IPS-20b (cell line): ENCODE measurements around the gene BSPRY.
A peak's percentile ranks its signal among the peaks of the same experiment; 100 is the strongest.

ENCODE experiments used
- H3K27ac ChIP-seq: one replicate; pipeline ENCODE4 v1.5.1; 2013; ENCODE audit warnings: low read length
- H3K27me3 ChIP-seq: 2 replicates; pipeline ENCODE4 v1.6.1; 2013; ENCODE audit warnings: mild to moderate bottlenecking, low read length, inconsistent platforms; ENCODE audit not compliant: insufficient read depth
- H3K36me3 ChIP-seq: 2 replicates; pipeline ENCODE4 v1.6.1; 2013; ENCODE audit warnings: low read depth, mild to moderate bottlenecking, inconsistent platforms, low read length, moderate library complexity; ENCODE audit not compliant: insufficient read depth
- H3K4me1 ChIP-seq: 2 replicates; pipeline ENCODE4 v1.6.1; 2013; ENCODE audit warnings: mild to moderate bottlenecking, control low read depth, inconsistent platforms, low read length, moderate library complexity; ENCODE audit not compliant: insufficient read depth
- H3K4me3 ChIP-seq: 2 replicates; pipeline ENCODE4 v1.5.1; 2013; ENCODE audit warnings: mild to moderate bottlenecking, low read length, inconsistent platforms
- H3K9ac ChIP-seq: 2 replicates; pipeline ENCODE4 v1.6.1; 2013; ENCODE audit warnings: low read depth, mild to moderate bottlenecking, inconsistent platforms, low read length, moderate library complexity
- H3K9me3 ChIP-seq: 2 replicates; pipeline ENCODE4 v1.6.1; 2013; ENCODE audit warnings: mild to moderate bottlenecking, low read depth, low read length, inconsistent platforms; ENCODE audit not compliant: insufficient read depth

BSPRY gene

GRCh38 chr9:113316030-113316429, 33.3 kb upstream of the BSPRY start:
- no peaks in the 10 kb centered on the region for H3K36me3 ChIP-seq

DNA sequence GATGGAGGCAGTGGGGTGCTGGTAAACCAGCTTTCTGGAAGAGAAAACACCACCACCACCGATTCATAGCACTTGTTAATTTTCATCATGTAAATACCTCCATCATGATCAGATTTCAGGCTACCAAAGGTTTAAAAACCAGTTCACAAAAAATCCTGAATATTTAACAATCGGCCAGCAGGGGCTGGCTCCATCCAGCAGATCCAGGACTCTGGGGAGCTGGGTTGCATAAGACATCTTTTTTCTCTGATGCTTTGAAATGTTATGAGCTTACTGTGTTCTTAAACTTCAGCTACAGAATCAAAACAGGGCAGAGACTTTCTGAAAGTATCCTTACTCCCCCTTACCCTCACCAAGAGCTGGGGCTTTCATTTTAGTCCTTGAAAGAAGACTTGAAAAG, 31.6 kb upstream of the BSPRY start:
- Histone ChIP-seq H3K27ac (no peak overlapping the region), H3K9me3 (no peaks in the 10 kb centered on the region), H3K36me3 (no peaks in the 10 kb centered on the region), H3K4me1 (no peaks in the 10 kb centered on the region), H3K9ac (no peak overlapping the region), H3K27me3 (no peaks in the 10 kb centered on the region; the same call in 1 of the 2 replicates), H3K4me3 (no peak overlapping the region)

More at GRCh38 chr9:113316030-113316429, 33.3 kb upstream of the BSPRY start:
- Histone ChIP-seq H3K9ac (no peak overlapping the region), H3K4me1 (no peaks in the 10 kb centered on the region), H3K27me3 (no peaks in the 10 kb centered on the region; the same call in 1 of the 2 replicates), H3K4me3 (no peak overlapping the region), H3K9me3 (no peaks in the 10 kb centered on the region), H3K27ac (no peak overlapping the region)

DNA sequence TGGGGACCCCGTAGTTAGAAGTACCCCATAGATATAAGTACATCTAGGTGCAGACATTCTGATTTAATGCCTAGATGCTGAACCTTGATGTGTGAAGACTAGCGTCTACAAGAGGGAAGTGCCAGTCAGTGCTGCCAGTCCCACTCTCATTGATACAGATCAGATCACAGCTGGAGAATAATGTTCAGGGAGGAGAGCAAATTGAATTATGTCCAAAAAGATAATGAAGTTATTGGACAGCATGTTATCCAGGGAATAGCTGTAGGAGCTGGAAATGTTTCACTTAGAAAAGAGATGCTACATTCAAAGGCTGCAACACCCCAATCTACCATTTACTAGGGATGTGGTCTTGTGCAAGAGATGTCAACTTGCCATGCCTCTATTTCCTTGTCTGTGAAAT, 30.3 kb upstream of the BSPRY start:
- no peaks in the 10 kb centered on the region for H3K9me3 ChIP-seq
- H3K36me3 ChIP-seq: no peaks in the 10 kb centered on the region
- H3K9ac ChIP-seq: no peak overlapping the region
- no peaks in the 10 kb centered on the region for H3K4me1 ChIP-seq
- H3K4me3 ChIP-seq: no peak overlapping the region
- H3K27me3 ChIP-seq: no peaks in the 10 kb centered on the region; the same call in 1 of the 2 replicates
- no peak overlapping the region for H3K27ac ChIP-seq

DNA sequence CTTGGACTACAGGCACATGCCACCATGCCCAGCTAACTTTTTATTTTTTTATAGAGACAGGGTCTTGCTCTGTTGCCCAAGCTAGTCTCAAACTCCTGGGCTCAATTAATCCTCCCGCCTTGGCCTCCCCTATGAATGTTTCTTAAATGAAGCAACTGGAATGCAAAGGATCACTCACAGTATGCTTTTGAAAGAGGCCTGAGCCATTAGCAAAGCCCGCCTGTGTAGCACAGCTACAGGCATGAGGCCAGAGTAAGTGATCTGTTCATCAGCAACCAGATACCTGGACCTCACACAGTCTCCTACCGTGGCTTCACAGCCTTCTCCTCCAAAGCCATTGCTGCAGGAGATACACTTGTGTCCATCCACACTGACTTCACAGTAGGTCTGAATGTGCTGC, 29.3 kb upstream of the BSPRY start:
- H3K27ac ChIP-seq: no peak overlapping the region
- H3K27me3 ChIP-seq: no peaks in the 10 kb centered on the region; the same call in 1 of the 2 replicates
- no peak overlapping the region for H3K9ac ChIP-seq
- H3K4me3 ChIP-seq: no peak overlapping the region
- no peaks in the 10 kb centered on the region for H3K36me3 ChIP-seq
- H3K4me1 ChIP-seq: no peaks in the 10 kb centered on the region
- H3K9me3 ChIP-seq: no peaks in the 10 kb centered on the region

DNA sequence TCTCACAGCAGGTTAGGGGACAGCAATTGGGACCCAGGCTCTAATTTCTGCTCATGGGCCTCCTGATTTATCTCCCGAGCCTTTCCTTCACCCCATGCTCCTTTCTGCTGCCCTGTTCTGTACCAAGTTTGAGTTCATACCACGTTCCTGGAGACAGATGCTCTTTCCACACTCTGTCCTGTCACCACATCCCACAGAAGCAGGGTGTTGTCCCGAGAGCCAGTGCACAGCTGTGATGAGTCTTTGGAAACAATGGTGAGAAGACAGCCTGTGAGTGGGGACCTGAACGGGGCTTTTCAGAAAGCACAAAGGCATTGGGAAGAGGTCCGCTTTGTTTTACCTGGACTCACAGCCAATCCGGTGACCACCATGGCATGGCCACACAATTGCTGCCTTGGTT, 26.7 kb upstream of the BSPRY start:
- H3K9me3 ChIP-seq: no peaks in the 10 kb centered on the region
- no peak overlapping the region for H3K4me3 ChIP-seq
- H3K4me1 ChIP-seq: no peaks in the 10 kb centered on the region
- H3K9ac ChIP-seq: no peak overlapping the region
- no peak overlapping the region for H3K27ac ChIP-seq
- no peaks in the 10 kb centered on the region for H3K36me3 ChIP-seq
- no peaks in the 10 kb centered on the region; the same call in 1 of the 2 replicates for H3K27me3 ChIP-seq

DNA sequence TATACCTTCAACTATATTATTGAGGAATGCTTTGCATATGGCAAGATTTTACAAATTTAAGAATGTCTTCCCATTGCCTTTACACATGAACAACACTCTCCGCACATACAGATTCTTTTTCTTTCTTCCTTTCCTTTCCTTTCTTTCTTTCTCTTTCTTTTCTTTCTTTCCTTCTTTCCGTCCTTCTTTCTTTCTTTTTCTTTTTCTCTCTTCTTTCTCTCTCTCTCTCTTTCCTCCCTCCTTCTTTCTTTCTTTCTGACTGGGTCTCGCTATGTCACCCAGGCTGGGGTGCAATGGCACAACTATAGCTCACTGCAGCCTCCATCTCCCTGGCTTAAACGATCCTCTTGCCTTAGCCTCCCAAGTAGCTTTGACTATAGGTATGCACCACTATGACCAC, 23.1 kb upstream of the BSPRY start:
- H3K9ac ChIP-seq: no peak overlapping the region
- H3K27ac ChIP-seq: no peak overlapping the region
- no peaks in the 10 kb centered on the region for H3K9me3 ChIP-seq
- no peak overlapping the region for H3K4me3 ChIP-seq
- H3K4me1 ChIP-seq: no peaks in the 10 kb centered on the region
- no peaks in the 10 kb centered on the region for H3K36me3 ChIP-seq
- H3K27me3 ChIP-seq: no peaks in the 10 kb centered on the region; the same call in 1 of the 2 replicates

DNA sequence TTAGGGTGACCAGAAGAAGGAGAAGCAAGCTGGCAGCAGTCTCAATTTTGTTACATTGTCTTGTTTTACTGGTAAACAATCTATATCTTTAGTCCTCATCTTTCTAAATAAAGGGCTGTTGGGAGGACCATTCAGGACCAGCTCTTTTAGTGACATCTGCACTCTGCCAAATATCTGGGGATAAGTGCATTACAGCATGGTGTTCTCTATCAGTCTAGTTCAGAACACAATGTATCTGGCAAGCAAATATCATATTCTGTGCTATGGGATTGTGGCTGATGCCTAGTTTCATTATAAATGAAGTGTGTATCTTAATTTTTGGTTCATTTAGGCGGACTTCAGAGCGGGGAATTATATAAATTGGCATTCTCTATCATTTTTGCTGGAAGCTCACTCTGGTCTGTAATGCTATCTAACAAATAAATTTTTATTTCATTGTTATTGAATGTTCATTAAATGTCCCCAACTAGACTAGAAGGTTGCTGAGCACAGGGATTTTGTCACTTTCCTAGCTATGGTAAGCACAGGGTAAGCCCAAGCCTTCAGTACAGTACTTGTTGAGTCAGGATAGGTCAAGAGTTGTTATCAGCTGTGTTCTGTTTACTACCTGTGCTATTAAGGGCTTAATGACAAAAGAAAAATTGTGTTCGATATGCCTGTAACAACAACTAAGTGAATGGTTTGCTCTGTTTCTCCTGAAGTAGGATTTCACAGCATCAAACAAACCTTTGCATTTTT, 21.1 kb upstream of the BSPRY start:
- Histone ChIP-seq H3K4me3 (no peak overlapping the region), H3K27me3 (no peaks in the 10 kb centered on the region), H3K4me1 (no peaks in the 10 kb centered on the region), H3K9ac (no peak overlapping the region), H3K27ac (no peak overlapping the region), H3K9me3 (no peaks in the 10 kb centered on the region), H3K36me3 (no peaks in the 10 kb centered on the region)

- Histone ChIP-seq H3K27me3 (no peaks in the 10 kb centered on the region), H3K9ac (no peak overlapping the region), H3K36me3 (no peaks in the 10 kb centered on the region), H3K27ac (no peak overlapping the region), H3K4me3 (no peak overlapping the region), H3K9me3 (no peaks in the 10 kb centered on the region), H3K4me1 (no peaks in the 10 kb centered on the region)
These were observed 17.6 kb upstream of the BSPRY start for GRCh38 chr9:113331780-113332179.

DNA sequence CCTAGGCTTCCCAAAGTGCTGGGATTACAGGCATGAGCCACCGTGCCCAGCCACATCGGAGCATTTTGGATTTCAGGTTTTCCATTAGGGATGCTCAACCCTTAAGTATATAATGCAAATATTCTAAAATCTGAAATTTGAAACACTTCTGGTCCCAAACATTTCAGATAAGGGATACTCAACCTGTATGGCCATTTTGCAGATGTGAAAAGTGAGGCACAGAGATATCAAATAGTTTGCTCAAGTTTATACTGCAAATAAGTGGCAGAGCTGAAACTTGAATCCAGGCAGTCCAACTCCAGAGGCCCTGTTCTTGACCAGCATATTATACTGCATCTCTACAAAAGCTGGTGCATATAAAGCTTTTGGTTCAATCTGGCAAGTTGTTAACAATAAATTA, 11.6 kb upstream of the BSPRY start:
- Histone ChIP-seq H3K4me3 (no peak overlapping the region), H3K9ac (no peak overlapping the region), H3K36me3 (no peaks in the 10 kb centered on the region), H3K4me1 (no peaks in the 10 kb centered on the region), H3K27ac (no peak overlapping the region), H3K27me3 (peaks cover 26% of the 10 kb centered on the region), H3K9me3 (no peaks in the 10 kb centered on the region)

- no peaks in the 10 kb centered on the region for H3K9me3 ChIP-seq
- H3K4me3 ChIP-seq: peak within 1 kb of the TSS; percentile 76
- H3K27me3 ChIP-seq: peaks cover 26% of the 10 kb centered on the region
- no peak within 1 kb of the TSS for H3K27ac ChIP-seq
- H3K4me1 ChIP-seq: no peaks in the 10 kb centered on the region
- H3K36me3 ChIP-seq: no peaks in the 10 kb centered on the region
- peak within 1 kb of the TSS; percentile 80; the same call in 1 of the 2 replicates for H3K9ac ChIP-seq
These were observed 9.2 kb upstream of the BSPRY start, which contains the start of gene WDR31 for GRCh38 chr9:113340011-113340699. TSS of gene WDR31 (minus strand) at chr9:113340275. CDS start at chr9:113332022, 8,253 bp downstream.

DNA sequence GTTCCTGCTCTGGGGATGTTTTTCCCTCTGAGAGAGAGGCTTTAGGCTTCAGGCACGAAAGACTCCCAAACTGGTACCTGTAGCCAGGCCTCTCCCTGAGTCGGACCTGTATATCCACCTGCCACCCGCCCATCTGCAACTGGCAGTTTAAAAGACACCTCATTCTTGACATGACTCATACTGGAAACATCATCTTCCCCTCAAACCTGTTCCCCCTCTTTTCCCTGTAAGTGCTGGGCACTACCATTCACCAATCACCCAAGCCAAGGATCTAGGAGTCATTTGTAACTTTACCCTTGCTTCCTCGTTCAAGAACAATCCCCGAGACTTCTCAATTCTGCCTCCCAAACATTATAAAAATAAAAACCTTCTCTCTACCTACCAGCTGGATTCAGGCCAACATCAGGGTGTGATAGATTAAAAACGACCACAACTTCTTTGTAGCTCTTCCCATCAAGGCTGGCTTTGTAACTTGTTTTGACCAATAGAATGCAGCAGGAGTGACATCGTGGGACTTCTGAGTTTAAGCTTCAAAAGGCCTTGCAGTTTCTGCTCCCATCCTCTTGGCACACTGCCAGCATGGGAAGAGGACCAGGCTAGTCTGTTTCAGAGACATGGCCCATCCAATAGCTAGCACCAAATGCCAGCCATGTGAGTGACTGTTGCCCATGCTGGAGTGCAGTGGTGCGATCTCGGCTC, 7.5 kb upstream of the BSPRY start:
- no peak overlapping the region for H3K9ac ChIP-seq
- no peak overlapping the region for H3K4me3 ChIP-seq
- no peaks in the 10 kb centered on the region for H3K4me1 ChIP-seq
- H3K36me3 ChIP-seq: no peaks in the 10 kb centered on the region
- peaks cover 26% of the 10 kb centered on the region for H3K27me3 ChIP-seq
- H3K9me3 ChIP-seq: no peaks in the 10 kb centered on the region
- no peak overlapping the region for H3K27ac ChIP-seq
